Smooth muscle cell (in vitro differentiated cells): ENCODE results near the gene RRP36. TPM values are rescaled to one million over a fixed set of nuclear protein-coding genes. Genes with fewer than 3 reads are reported as not detected.

ENCODE experiments used
- DNase-seq: peaks from one replicate; lab custom pipeline; 2025; ENCODE audit not compliant: unreplicated experiment; lab: John Stamatoyannopoulos, UW
- H2AFZ ChIP-seq: fragments of 200-600 bp; sonication (generic); 2 replicates; pipeline ENCODE4 v1.6.0; 2016; ENCODE audit warnings: antibody characterized with exemption, low read depth, mild to moderate bottlenecking
- H3F3A ChIP-seq: fragments of 200-600 bp; sonication (generic); 2 replicates; pipeline ENCODE4 v1.6.0; 2017; ENCODE audit warnings: antibody characterized with exemption, low read depth
- H3K27ac ChIP-seq: fragments of 200-600 bp; sonication (generic); 2 replicates; pipeline ENCODE4 v1.5.1; 2016; ENCODE audit warnings: low read depth, mild to moderate bottlenecking
- H3K27me3 ChIP-seq: fragments of 200-600 bp; sonication (generic); 2 replicates; pipeline ENCODE4 v1.6.1; 2016; ENCODE audit warnings: low read depth, mild to moderate bottlenecking
- H3K36me3 ChIP-seq: fragments of 200-600 bp; sonication (generic); 2 replicates; pipeline ENCODE4 v1.5.1; 2016; ENCODE audit warnings: low read depth
- H3K4me1 ChIP-seq: fragments of 200-600 bp; sonication (generic); 2 replicates; pipeline ENCODE4 v1.5.1; 2016; ENCODE audit warnings: low read depth
- H3K4me2 ChIP-seq: fragments of 200-600 bp; sonication (generic); 2 replicates; pipeline ENCODE4 v1.6.0; 2016; ENCODE audit warnings: mild to moderate bottlenecking
- H3K4me3 ChIP-seq: fragments of 200-600 bp; sonication (generic); 2 replicates; pipeline ENCODE4 v1.5.1; 2016; ENCODE audit warnings: mild to moderate bottlenecking
- H3K79me2 ChIP-seq: fragments of 200-600 bp; sonication (generic); 2 replicates; pipeline ENCODE4 v1.6.0; 2016; ENCODE audit warnings: low read depth, mild to moderate bottlenecking
- H3K9ac ChIP-seq: fragments of 200-600 bp; sonication (generic); 2 replicates; pipeline ENCODE4 v1.6.0; 2016; ENCODE audit warnings: low read depth
- H3K9me3 ChIP-seq: fragments of 200-600 bp; sonication (generic); replicated peaks from 2 replicates; pipeline ENCODE4 v1.5.1; 2016; ENCODE audit warnings: low read depth
- H4K20me1 ChIP-seq: fragments of 200-600 bp; sonication (generic); 2 replicates; pipeline ENCODE4 v1.6.0; 2016; ENCODE audit warnings: low read depth
- WGBS: methylation state at CpG from one replicate; pipeline ENCODE4 v1.1.7; 2016; ENCODE audit warnings: low lambda C conversion rate; 5-methylcytosine and 5-hydroxymethylcytosine counted together
- polyA plus RNA-seq: library from polyadenylated mRNA; unstranded; fragments of >200 nt; fragmentation: Nextera tagmentation; extraction: Ambion mirVana; gene quantifications from 2 replicates; pipeline ENCODE4 v1.2.1, GENCODE V29; 2016
- total RNA-seq: library from RNA; depleted of rRNA; stranded (reverse); fragments of >200 nt; gene quantifications from 2 replicates; pipeline ENCODE4 v1.2.3, GENCODE V29; 2014
- TF ChIP-seq, protein P1 (sequence below): fragments of 200-600 bp; sonication (generic); IDR thresholded peaks from 2 replicates; pipeline ENCODE4 v1.5.1; 2017; ENCODE audit warnings: borderline replicate concordance, mild to moderate bottlenecking, antibody characterized with exemption; ENCODE audit not compliant: insufficient read depth, poor library complexity, severe bottlenecking

The RRP36 gene
- total and polyA plus RNA-seq, 2 experiments from 2014 or later: 64.8 to 72.7 TPM

DNA sequence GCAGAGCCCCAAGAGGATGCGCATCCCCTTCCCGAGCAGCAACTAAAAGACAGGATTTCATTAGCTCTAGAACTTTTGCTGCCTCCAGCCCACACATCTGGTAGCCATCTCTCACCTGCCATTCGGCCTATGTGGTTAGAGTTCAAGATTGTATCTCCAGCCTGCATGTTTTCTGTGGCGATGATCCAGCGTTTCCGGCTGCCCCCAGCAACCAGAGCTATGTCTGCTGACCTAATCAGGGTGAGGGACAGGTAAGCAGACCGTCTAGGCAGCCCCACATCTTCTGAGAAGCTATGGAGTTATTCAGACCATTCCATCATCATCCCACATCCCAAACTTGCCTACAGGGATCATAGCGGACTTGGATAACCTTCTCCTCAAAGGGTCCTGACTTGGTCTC is 34.5 kb downstream of the RRP36 start:
- no peak for DNase-seq
- 84% methylated on average over 8 of the region's 8 CpGs for WGBS
- Histone ChIP-seq H3K4me1 (peaks cover 27% of the 10 kb centered on the region), H3K4me2 (no peak overlapping the region), H3K9ac (no peak overlapping the region), H3F3A (peaks cover 2% of the 10 kb centered on the region), H3K79me2 (peaks cover 45% of the 10 kb centered on the region), H3K36me3 (no peaks in the 10 kb centered on the region), H4K20me1 (no peaks in the 10 kb centered on the region), H3K4me3 (no peak overlapping the region), H3K27ac (no peak overlapping the region), H3K27me3 (no peaks in the 10 kb centered on the region), H2AFZ (no peak overlapping the region), H3K9me3 (no peaks in the 10 kb centered on the region)
- TF ChIP-seq, protein P1, sequence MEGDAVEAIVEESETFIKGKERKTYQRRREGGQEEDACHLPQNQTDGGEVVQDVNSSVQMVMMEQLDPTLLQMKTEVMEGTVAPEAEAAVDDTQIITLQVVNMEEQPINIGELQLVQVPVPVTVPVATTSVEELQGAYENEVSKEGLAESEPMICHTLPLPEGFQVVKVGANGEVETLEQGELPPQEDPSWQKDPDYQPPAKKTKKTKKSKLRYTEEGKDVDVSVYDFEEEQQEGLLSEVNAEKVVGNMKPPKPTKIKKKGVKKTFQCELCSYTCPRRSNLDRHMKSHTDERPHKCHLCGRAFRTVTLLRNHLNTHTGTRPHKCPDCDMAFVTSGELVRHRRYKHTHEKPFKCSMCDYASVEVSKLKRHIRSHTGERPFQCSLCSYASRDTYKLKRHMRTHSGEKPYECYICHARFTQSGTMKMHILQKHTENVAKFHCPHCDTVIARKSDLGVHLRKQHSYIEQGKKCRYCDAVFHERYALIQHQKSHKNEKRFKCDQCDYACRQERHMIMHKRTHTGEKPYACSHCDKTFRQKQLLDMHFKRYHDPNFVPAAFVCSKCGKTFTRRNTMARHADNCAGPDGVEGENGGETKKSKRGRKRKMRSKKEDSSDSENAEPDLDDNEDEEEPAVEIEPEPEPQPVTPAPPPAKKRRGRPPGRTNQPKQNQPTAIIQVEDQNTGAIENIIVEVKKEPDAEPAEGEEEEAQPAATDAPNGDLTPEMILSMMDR: no peak

DNA sequence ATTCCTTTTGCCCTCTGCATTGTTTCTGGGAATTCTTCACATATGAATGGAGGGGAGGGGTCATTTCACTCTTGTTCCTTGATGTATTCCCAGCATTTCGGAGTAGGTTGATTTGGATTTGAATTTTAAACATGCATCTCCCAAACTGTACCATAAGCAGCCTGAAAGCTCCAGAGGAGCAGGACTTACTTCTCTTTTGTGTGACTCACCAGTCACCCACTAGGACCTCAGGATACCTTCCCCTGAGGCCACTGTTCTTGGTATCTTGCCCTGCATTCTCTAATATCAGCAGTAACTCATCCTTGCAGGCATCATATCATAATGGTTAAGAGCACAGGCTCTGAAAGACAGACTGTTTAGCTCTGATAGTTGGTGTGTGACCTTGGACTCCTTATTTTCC is 37.1 kb downstream of the RRP36 start:
- Histone ChIP-seq H3F3A (peaks cover 2% of the 10 kb centered on the region), H3K27ac (peak overlapping the region; percentile 89), H2AFZ (no peak overlapping the region), H3K4me3 (peak overlapping the region; percentile 88), H3K79me2 (peaks cover 23% of the 10 kb centered on the region), H4K20me1 (no peaks in the 10 kb centered on the region), H3K9ac (peak overlapping the region; percentile 94), H3K4me1 (peaks cover 16% of the 10 kb centered on the region), H3K27me3 (no peaks in the 10 kb centered on the region), H3K36me3 (no peaks in the 10 kb centered on the region), H3K4me2 (peak overlapping the region; percentile 93), H3K9me3 (no peaks in the 10 kb centered on the region)
- TF ChIP-seq, protein P1: no peak
- DNase-seq: no peak
- WGBS: 86% methylated on average over 1 of the region's 1 CpG

DNA sequence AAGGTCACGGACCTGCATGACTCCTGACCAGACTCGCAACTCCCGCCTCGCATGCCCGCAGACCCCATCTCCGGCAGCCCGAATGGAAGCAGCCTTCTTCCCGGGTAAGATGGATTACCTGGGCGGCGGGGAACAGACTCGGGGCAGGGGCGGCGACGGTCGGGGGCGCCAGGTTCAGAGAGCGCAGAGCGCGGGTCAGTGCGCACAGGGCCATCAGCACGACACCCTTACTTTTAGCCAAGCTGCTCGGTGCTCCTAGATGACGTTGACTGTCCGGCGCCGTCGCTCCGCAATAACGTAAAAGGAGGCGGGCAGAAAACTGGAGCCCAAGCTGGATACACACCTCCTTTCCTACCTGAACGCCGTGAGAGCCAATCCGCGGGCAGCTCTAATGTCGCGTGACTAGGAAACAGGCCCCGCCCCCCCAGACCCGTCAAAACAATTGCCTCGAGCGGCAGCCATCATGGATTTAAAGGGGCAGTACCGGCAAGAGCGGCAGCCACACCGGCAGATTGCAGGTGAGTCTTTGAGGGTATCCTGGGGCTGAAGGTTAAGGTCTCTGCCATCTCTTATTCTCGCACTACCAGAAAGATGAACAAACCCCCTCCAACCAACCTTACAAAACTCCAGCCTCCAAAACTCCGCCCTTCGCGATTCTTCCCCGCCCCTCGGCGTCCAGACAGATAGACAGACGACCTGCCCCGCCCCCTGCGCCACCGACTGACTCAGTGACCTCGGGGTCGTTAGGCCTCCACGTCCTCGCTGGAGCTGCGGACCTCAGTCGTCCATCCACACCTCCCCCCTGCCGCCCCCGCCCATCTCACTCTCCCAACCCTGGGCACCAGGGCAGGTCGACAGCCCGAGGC is 38.0 kb downstream of the RRP36 start, which contains the start of the genes KLC4 and MRPL2:
Gene KLC4, plus strand, starts transcription at position 464 of the 866 bp plus-strand sequence. CDS start 1,705 bp downstream, outside the sequence.
Gene MRPL2, minus strand, starts transcription at position 267 of the 866 bp plus-strand sequence. Its CDS starts 53 bp downstream, at position 214.
- H3K27ac ChIP-seq: peak within 1 kb of the TSS; percentile 89
- H3K9ac ChIP-seq: peak within 1 kb of the TSS; percentile 94
- H3F3A ChIP-seq: peaks cover 2% of the 10 kb centered on the region
- H3K9me3 ChIP-seq: no peaks in the 10 kb centered on the region
- under 1% methylated on average over 56 of the region's 64 CpGs for WGBS
- peak within 1 kb of the TSS; percentile 88 for H3K4me3 ChIP-seq
- DNase-seq: peak; percentile 94
- H3K4me2 ChIP-seq: peak within 1 kb of the TSS; percentile 93
- H3K27me3 ChIP-seq: no peaks in the 10 kb centered on the region
- no peaks in the 10 kb centered on the region for H4K20me1 ChIP-seq
- H3K4me1 ChIP-seq: peaks cover 16% of the 10 kb centered on the region
- no peaks in the 10 kb centered on the region for H3K36me3 ChIP-seq
- peak within 1 kb of the TSS; percentile 81 for H2AFZ ChIP-seq
- H3K79me2 ChIP-seq: peaks cover 22% of the 10 kb centered on the region
- TF ChIP-seq, protein P1: no peak
